Measurements from ENCODE around the gene IL20RA. TPM values are rescaled to one million over a fixed set of nuclear protein-coding genes. Genes with fewer than 3 reads are reported as not detected.

The IL20RA gene
- total RNA-seq, 1 donor, result 0.43 TPM

DNA sequence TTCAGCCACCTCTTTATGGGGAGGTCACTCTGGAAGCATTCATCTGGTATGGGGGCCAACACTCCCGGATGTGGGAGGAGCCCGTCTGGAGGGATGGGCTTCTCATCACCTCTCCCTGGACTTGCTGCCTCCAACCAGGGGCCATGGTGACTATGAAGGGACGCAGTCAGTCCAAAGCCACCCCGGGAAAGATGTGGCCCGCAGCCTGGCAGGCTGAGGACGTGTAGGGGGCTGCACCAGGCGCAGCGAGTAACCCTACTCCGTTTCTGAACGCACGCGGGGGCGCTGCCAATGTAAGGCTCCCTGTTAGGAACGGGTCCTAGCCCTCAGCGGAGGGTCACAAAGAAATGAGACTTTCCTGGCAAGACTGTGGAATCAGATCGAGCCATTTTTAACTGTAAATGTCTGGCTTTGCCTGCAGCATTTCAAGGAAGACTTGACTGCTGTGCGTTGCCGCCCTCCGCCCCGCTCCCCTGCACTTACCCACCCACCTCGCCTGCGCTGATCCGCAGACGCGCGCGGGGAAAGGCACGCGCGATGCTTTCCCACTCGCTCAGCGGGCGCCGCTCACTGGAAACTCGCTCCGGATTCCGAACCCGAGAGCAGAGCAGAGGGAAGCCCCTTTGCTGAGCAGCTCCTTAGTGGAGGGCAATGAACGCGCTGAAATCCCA is 55.1 kb downstream of the IL20RA start:
- H3K4me3 ChIP-seq (ENCODE audit: low read depth, low read length), result peak overlapping the region; percentile 38
- DNase-seq (ENCODE audit: low read depth), result no peak
- TF ChIP-seq, protein P1, sequence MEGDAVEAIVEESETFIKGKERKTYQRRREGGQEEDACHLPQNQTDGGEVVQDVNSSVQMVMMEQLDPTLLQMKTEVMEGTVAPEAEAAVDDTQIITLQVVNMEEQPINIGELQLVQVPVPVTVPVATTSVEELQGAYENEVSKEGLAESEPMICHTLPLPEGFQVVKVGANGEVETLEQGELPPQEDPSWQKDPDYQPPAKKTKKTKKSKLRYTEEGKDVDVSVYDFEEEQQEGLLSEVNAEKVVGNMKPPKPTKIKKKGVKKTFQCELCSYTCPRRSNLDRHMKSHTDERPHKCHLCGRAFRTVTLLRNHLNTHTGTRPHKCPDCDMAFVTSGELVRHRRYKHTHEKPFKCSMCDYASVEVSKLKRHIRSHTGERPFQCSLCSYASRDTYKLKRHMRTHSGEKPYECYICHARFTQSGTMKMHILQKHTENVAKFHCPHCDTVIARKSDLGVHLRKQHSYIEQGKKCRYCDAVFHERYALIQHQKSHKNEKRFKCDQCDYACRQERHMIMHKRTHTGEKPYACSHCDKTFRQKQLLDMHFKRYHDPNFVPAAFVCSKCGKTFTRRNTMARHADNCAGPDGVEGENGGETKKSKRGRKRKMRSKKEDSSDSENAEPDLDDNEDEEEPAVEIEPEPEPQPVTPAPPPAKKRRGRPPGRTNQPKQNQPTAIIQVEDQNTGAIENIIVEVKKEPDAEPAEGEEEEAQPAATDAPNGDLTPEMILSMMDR (IDR thresholded peaks at IDR 0.05; ENCODE audit: insufficient read depth, low read depth, low read length), result no peak

GRCh38 chr6:136987526-136987925 is 57.2 kb downstream of the IL20RA start:
- DNase-seq (ENCODE audit: low read depth), result no peak
- H3K4me3 ChIP-seq (ENCODE audit: low read depth, low read length), result no peak overlapping the region
- TF ChIP-seq, protein P1 (IDR thresholded peaks at IDR 0.05; ENCODE audit: insufficient read depth, low read depth, low read length), result no peak

DNA sequence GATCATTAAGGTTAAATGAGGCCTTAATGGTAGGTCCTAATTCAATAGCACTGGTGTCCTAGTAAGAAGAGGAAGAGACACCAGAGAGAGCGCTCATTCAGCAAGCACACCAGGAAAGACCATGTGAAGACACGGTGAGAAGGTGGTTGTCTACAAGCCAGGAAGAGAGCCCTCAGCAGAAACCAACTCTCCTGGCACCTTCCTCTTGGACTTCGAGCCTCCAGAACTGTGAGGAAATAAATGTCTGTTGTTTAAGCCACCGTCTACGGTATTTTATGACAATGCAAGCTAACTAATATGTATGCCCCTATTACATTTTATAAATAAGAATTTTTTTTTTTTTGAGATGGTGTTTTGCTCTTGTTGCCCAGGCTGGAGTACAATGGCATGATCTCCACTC is 59.3 kb downstream of the IL20RA start:
- TF ChIP-seq, protein P1 (IDR thresholded peaks at IDR 0.05; ENCODE audit: insufficient read depth, low read depth, low read length), result no peak
- no peak for DNase-seq (ENCODE audit: low read depth)
- no peak overlapping the region for H3K4me3 ChIP-seq (ENCODE audit: low read depth, low read length)

- no peak for DNase-seq (ENCODE audit: low read depth)
- no peak overlapping the region for H3K4me3 ChIP-seq (ENCODE audit: low read depth, low read length)
- TF ChIP-seq, protein P1 (IDR thresholded peaks at IDR 0.05; ENCODE audit: insufficient read depth, low read depth, low read length), result no peak
Observed at GRCh38 chr6:136984578-136984977, 60.2 kb downstream of the IL20RA start.

DNA sequence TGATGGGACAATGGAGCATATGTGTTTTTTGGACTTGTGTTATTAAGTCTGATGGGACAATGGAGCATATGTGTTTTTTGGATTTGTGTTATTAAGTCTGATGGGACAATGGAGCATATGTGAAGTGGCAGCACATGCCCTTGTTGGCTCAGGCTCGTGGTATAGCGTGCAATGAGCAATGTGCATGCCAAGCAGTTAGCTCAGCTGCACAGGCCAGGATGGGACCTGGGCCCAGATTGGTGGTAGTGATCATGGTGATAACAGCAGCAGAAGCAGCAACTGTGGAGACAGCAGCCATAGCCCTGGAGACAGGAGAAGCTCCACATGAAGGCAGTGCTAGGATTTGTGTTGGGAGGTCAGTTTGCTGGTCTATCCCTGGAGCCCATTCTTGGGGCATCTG is 61.1 kb downstream of the IL20RA start:
- H3K4me3 ChIP-seq (ENCODE audit: low read depth, low read length), result no peak overlapping the region
- TF ChIP-seq, protein P1 (IDR thresholded peaks at IDR 0.05; ENCODE audit: insufficient read depth, low read depth, low read length), result no peak
- DNase-seq (ENCODE audit: low read depth), result no peak

DNA sequence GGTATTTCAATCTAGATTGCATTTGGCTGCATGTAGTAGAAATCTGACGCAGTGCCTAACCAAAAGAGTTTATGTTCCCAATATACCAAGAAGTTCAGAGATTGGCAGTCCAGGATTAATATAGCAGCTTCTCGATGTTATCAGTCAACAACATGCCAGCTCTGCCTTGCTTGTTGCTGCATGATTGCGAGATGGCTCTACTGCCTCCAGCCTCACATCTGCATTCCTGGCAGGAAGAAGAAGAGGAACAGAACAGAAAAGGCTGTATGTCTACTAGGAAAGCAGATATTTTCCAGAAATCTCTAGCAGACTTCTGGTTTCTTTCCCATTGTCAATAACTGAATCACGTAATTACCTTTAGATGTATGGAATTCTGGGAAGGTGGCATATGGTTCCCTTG is 61.8 kb downstream of the IL20RA start:
- DNase-seq (ENCODE audit: low read depth), result no peak
- TF ChIP-seq, protein P1 (IDR thresholded peaks at IDR 0.05; ENCODE audit: insufficient read depth, low read depth, low read length), result no peak
- no peak overlapping the region for H3K4me3 ChIP-seq (ENCODE audit: low read depth, low read length)

GRCh38 chr6:136980070-136980469 is 64.7 kb downstream of the IL20RA start:
- DNase-seq (ENCODE audit: low read depth), result no peak
- no peak overlapping the region for H3K4me3 ChIP-seq (ENCODE audit: low read depth, low read length)
- TF ChIP-seq, protein P1 (IDR thresholded peaks at IDR 0.05; ENCODE audit: insufficient read depth, low read depth, low read length), result no peak

Data from fibroblast of villous mesenchyme (primary cell).